Activated CD4-positive, alpha-beta T cell treated with anti-CD3 and anti-CD28 coated beads, Interleukin-2, amount 10 ng/mL, durations not matched to agents 7 days and 5 days (primary cell): Measurements from ENCODE around the gene MS4A18. TPM values are rescaled to one million over a fixed set of nuclear protein-coding genes. Genes with fewer than 3 reads are reported as not detected.
"Not testable (repeated sequence)": the region's sequence is repeated elsewhere in the genome, so short reads cannot be mapped to it uniquely, and the experiment has no call there.

Source experiments
- CTCF ChIA-PET: fragments of 350-600 bp; sonication (Branson Sonifier 250); formaldehyde crosslinking; loops from one replicate; lab custom pipeline; 2021; ENCODE audit warnings: antibody characterized with exemption; lab: Charles Lee
- POLR2A ChIA-PET: fragments of 350-600 bp; sonication (Branson Sonifier 250); formaldehyde crosslinking; loops from one replicate; lab custom pipeline; 2021; ENCODE audit warnings: antibody characterized with exemption; lab: Charles Lee
- DNase-seq: peaks from one replicate; pipeline ENCODE4 v3.0.0-alpha.2; 2020
- H3K27ac Mint-ChIP-seq: one replicate; pipeline ENCODE4 v1.8.0; 2021; ENCODE audit warnings: mild to moderate bottlenecking, moderate library complexity, mixed read lengths
- H3K27me3 Mint-ChIP-seq: one replicate; pipeline ENCODE4 v1.8.0; 2021; ENCODE audit warnings: mixed read lengths
- H3K36me3 Mint-ChIP-seq: one replicate; pipeline ENCODE4 v1.8.0; 2021; ENCODE audit warnings: low read depth, mixed read lengths
- H3K4me1 Mint-ChIP-seq: one replicate; pipeline ENCODE4 v1.8.0; 2021; ENCODE audit warnings: mixed read lengths
- H3K4me3 Mint-ChIP-seq: one replicate; pipeline ENCODE4 v1.8.0; 2021; ENCODE audit warnings: mild to moderate bottlenecking, moderate library complexity, mixed read lengths
- H3K9me3 Mint-ChIP-seq: one replicate; pipeline ENCODE4 v1.8.0; 2021; ENCODE audit warnings: mixed read lengths
- total RNA-seq, 2 experiments: library from RNA; stranded (reverse); gene quantifications; one replicate each; pipeline ENCODE4 v1.2.3, GENCODE V29; 2021

Gene MS4A18
- total RNA-seq, 2 experiments from 2014 or later: not detected

DNA sequence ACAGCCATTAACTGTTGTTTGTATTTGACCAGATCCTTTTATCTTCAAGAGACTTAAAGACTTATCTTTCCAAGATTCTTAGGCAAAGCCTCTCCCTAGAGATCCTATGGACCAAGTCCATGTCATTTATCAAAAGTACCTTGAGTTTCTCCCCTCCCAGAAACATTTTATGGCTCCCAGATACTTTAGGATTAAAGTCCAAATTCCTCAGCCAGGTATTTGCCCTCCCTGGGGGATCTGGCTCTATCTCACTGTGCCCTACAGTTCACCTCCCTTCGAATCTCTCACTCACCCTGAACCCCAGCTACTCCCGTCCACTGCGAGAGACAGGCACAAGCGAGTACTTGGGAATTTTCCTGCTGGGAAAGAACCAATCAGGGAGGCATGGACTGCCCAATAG, 13.2 kb upstream of the MS4A18 start:
- no peaks in the 10 kb centered on the region for H3K4me1 Mint-ChIP-seq
- POLR2A ChIA-PET: no interaction called here
- H3K4me3 Mint-ChIP-seq: no peak overlapping the region
- no peaks in the 10 kb centered on the region for H3K9me3 Mint-ChIP-seq
- no peak overlapping the region for H3K27ac Mint-ChIP-seq
- peaks cover 9% of the 10 kb centered on the region for H3K27me3 Mint-ChIP-seq
- H3K36me3 Mint-ChIP-seq: no peaks in the 10 kb centered on the region
- no peak for DNase-seq
- CTCF ChIA-PET: no interaction called here

GRCh38 chr11:60713423-60713822, 11.1 kb upstream of the MS4A18 start:
- H3K9me3 Mint-ChIP-seq, H3K36me3 Mint-ChIP-seq, POLR2A ChIA-PET, H3K4me3 Mint-ChIP-seq, DNase-seq, H3K4me1 Mint-ChIP-seq, CTCF ChIA-PET, H3K27ac Mint-ChIP-seq, H3K27me3 Mint-ChIP-seq: not testable (repeated sequence)

DNA sequence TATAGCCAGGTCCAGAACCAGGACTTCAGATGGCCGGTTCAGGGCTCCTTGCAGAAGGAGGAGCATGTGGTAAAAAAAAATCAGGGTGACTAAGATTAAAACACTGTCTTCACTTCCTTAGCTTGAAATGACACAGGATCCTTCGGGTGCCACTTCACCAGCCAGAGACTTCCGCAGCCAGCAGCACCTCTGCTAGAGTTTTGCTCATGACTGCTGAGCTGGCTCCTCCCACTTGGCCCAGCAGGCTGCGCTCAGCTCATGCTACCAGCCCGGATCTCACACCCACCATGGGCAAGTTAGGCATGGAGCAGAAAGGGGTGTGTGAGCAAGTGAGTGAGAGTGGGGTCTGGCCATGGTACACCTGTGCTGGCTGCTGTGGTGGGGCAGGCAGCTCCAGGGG, 6.6 kb upstream of the MS4A18 start:
- Mint-ChIP-seq H3K36me3 (no peaks in the 10 kb centered on the region), H3K27me3 (peaks cover 2% of the 10 kb centered on the region), H3K9me3 (no peaks in the 10 kb centered on the region), H3K27ac (no peak overlapping the region), H3K4me3 (no peak overlapping the region), H3K4me1 (no peaks in the 10 kb centered on the region)
- ChIA-PET CTCF (no interaction called here), POLR2A (no interaction called here)
- DNase-seq: no peak

DNA sequence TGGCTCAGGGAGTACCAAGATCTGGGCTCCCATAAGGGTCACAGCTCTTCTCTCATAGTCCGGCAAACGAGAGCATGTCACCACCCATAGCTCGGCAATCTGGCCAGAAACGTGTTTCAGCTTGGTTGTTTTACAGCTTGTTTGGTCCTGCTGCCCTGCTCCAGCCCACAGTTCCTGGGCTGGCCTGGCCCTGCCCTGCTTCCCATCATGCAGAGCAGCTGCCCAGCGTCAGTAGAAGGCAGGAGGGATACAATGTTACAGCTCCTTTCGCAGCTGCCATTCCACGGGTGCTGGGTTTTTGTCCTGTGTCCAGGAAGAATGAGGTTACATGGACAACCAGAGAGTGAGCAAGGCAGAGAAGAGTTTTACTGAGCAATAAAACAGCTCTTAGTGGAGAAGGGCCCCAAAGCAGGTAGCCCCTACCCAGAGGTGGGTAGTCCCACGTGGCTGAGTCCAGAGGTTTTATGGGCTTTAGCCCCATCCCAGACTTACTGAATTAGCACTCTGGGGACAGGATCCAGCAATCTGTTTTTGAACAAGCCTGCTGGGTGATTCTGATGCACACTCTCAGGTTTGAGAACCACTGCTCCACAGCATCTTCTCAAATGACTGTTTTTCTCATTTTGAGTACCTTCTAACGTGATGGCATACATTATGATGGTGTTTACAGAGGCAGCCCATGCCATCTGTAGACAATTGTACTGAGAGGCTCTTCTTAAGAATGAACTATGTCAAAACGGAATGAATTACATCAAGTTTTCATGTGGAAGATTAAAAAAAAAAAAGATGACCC, 5.8 kb upstream of the MS4A18 start:
- ChIA-PET CTCF (no interaction called here), POLR2A (no interaction called here)
- Mint-ChIP-seq H3K9me3 (no peaks in the 10 kb centered on the region), H3K27me3 (peaks cover 2% of the 10 kb centered on the region), H3K36me3 (no peaks in the 10 kb centered on the region), H3K4me3 (no peak overlapping the region), H3K27ac (no peak overlapping the region), H3K4me1 (no peaks in the 10 kb centered on the region)
- no peak for DNase-seq

DNA sequence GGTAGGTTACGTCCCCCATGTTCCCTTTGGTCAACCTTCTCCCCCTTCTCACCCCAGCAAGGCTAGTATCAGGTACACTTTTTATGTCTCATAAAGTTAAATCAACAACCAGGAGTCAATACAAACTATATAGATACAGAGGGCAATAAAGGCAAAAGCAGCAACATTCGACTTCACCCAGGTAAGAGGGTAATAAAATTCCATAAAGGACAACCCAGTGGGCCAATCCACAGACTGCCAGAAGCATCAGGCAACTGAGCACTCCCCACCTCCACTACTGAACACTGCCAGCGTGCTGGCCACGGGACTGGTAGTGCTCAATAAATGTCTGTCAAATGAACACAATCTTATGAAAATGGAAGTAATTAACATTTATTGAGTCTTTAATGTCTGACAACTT, 5.1 kb upstream of the MS4A18 start:
- Mint-ChIP-seq H3K4me3 (no peak overlapping the region), H3K4me1 (no peaks in the 10 kb centered on the region), H3K27me3 (peaks cover 2% of the 10 kb centered on the region), H3K36me3 (no peaks in the 10 kb centered on the region), H3K27ac (no peak overlapping the region), H3K9me3 (no peaks in the 10 kb centered on the region)
- DNase-seq: no peak
- POLR2A ChIA-PET: no interaction called here
- CTCF ChIA-PET: no interaction called here

GRCh38 chr11:60720460-60720859, 4.1 kb upstream of the MS4A18 start:
- Mint-ChIP-seq H3K27ac (no peak overlapping the region), H3K9me3 (no peaks in the 10 kb centered on the region), H3K27me3 (peaks cover 2% of the 10 kb centered on the region), H3K36me3 (no peaks in the 10 kb centered on the region), H3K4me3 (no peak overlapping the region), H3K4me1 (no peaks in the 10 kb centered on the region)
- CTCF ChIA-PET: no interaction called here
- POLR2A ChIA-PET: no interaction called here
- DNase-seq: no peak

DNA sequence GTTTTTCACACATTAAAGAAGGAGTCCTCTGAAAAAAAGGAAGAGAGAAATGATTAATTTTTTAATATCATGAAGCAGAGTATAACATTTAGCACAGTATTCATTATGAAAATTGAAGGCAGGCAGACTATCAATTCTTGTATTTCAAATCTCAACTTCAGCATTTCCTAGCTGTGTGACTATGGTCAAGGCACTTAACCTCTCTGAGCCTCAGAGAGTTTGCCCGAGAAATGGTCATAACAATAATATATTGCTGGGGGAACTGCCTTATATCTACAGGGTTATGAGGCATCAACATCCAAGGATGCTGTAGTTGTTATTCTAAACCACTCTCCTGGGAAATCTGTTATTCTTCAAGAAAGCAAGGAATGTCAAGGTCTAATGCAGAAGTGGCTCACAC, 1.1 kb downstream of the MS4A18 start:
- peaks cover 12% of the 10 kb centered on the region for H3K27me3 Mint-ChIP-seq
- H3K36me3 Mint-ChIP-seq: no peaks in the 10 kb centered on the region
- no peak for DNase-seq
- H3K27ac Mint-ChIP-seq: no peak overlapping the region
- CTCF ChIA-PET: interaction anchor here (0.6 kb wide), 1 partner anchor 403 kb away, joined by 3 read pairs; no protein-coding TSS in a partner anchor
- no peaks in the 10 kb centered on the region for H3K9me3 Mint-ChIP-seq
- H3K4me3 Mint-ChIP-seq: no peak overlapping the region
- POLR2A ChIA-PET: no interaction called here
- no peaks in the 10 kb centered on the region for H3K4me1 Mint-ChIP-seq

DNA sequence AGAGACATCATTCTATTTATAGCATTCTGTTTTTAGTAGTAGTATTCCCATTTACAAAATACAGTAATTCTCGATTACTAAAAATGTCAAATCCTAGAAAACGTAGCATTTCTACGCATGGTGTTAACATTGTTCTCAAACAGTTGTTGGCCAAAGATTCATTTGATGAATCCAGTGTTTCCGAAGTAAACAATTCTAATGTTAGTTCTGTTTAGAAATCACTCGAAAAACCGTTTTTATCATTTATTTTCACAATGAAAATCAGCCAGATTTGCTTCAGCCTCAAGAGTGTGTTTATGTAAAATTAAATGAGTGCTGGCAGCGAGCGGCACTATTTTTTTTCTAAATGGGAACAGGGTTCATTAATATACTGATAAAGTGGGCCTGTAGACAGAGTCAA, 7.1 kb downstream of the MS4A18 start:
- Mint-ChIP-seq H3K27ac (no peak overlapping the region), H3K4me3 (no peak overlapping the region), H3K4me1 (no peaks in the 10 kb centered on the region), H3K36me3 (no peaks in the 10 kb centered on the region), H3K27me3 (peaks cover 10% of the 10 kb centered on the region), H3K9me3 (no peaks in the 10 kb centered on the region)
- ChIA-PET CTCF (no interaction called here), POLR2A (no interaction called here)
- DNase-seq: no peak

DNA sequence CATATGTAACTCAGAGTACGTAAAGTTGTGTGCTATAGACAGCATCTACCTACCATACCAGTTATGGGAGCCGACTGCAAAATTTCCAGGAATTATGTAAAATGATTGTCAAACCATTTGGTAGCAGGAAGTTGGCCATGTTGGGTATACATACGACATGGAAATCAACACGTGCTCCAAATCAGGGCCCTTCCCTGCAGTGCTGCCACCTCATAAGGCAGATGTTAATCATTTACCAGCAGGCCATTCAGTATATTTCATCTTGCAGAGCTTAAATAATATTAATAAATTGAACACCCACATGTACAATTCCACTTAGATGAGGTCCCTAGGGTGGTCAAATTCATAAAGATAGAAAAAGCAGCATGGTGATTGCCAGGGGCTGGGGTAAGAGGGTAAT, 9.8 kb downstream of the MS4A18 start:
- POLR2A ChIA-PET: no interaction called here
- Mint-ChIP-seq H3K36me3 (no peaks in the 10 kb centered on the region), H3K27me3 (peaks cover 4% of the 10 kb centered on the region), H3K4me1 (no peaks in the 10 kb centered on the region), H3K9me3 (no peaks in the 10 kb centered on the region), H3K27ac (no peak overlapping the region), H3K4me3 (no peak overlapping the region)
- CTCF ChIA-PET: no interaction called here
- no peak for DNase-seq

- H3K27me3 Mint-ChIP-seq: peaks cover 8% of the 10 kb centered on the region
- no peaks in the 10 kb centered on the region for H3K9me3 Mint-ChIP-seq
- no peaks in the 10 kb centered on the region for H3K4me1 Mint-ChIP-seq
- ChIA-PET CTCF (no interaction called here), POLR2A (no interaction called here)
- DNase-seq: no peak
- H3K27ac Mint-ChIP-seq: no peak overlapping the region
- H3K4me3 Mint-ChIP-seq: no peak overlapping the region
- no peaks in the 10 kb centered on the region for H3K36me3 Mint-ChIP-seq
These were observed 14.6 kb downstream of the MS4A18 start for GRCh38 chr11:60739114-60739513.

DNA sequence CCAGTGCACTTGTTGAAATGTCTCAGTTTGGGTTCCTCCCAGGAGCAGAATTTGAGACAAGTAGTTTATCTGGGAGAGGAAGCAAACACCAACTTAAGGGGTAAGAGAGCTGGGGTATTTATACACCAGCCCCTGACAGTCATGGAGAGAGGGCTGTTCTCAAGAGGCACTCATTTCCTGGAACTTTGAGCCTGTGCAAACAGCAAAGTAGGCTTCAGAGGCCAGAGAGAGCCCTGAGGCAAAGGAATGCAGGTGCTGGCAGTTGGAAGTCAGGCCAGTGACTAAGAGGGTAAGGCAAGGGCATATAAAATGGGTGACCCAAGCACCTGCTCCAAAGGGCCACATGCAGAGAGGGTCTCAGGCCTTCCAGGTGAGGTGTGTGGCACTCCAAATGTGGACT, 16.1 kb downstream of the MS4A18 start:
- Mint-ChIP-seq H3K9me3 (no peaks in the 10 kb centered on the region), H3K4me3 (no peak overlapping the region), H3K4me1 (no peaks in the 10 kb centered on the region), H3K27ac (no peak overlapping the region), H3K36me3 (no peaks in the 10 kb centered on the region), H3K27me3 (peaks cover 14% of the 10 kb centered on the region)
- ChIA-PET CTCF (no interaction called here), POLR2A (no interaction called here)
- DNase-seq: no peak

DNA sequence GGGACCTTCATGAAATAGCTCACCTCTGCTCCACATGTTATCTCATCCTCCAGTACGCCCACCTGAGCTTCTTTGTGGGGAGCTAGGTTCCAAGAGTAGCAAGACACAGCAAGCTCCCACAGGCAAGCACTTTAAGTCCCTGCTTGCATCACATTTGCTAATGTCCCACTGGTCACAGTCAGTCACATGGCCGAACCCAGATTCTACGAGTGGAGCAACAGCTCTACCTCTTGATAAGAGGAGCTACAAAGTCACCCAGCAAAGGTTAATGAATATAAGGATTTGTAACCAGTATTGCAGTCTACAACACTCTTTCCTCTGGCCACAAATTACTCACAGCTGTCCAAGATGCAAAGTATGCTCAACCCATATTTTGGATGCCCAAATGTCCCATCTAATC, 16.9 kb downstream of the MS4A18 start:
- ChIA-PET POLR2A (no interaction called here), CTCF (no interaction called here)
- no peak for DNase-seq
- no peaks in the 10 kb centered on the region for H3K9me3 Mint-ChIP-seq
- no peaks in the 10 kb centered on the region for H3K4me1 Mint-ChIP-seq
- H3K4me3 Mint-ChIP-seq: no peak overlapping the region
- H3K36me3 Mint-ChIP-seq: no peaks in the 10 kb centered on the region
- H3K27ac Mint-ChIP-seq: no peak overlapping the region
- H3K27me3 Mint-ChIP-seq: peaks cover 14% of the 10 kb centered on the region

DNA sequence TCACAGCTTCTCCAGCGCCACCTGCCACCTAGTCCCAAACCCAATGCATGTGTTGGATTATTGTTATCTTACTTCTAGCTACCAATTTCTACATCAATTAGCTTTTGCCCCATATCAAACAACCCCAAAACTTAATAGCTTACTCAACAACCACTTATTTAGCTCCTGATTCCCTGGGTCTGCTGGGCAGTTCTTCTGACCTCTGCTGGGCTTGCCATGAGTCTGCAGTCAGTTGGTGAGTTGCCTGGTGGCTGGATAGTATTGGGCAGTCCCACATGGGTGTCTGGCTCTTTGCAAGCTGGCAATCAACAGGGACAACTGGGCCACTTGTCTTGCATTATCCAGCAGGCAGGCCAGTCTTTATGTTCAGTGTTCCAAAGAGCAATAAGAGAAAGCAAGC, 18.5 kb downstream of the MS4A18 start:
- Mint-ChIP-seq H3K27me3 (peaks cover 14% of the 10 kb centered on the region), H3K4me1 (no peaks in the 10 kb centered on the region), H3K36me3 (no peaks in the 10 kb centered on the region), H3K4me3 (no peak overlapping the region), H3K9me3 (peaks cover 6% of the 10 kb centered on the region), H3K27ac (no peak overlapping the region)
- no peak for DNase-seq
- ChIA-PET POLR2A (no interaction called here), CTCF (no interaction called here)

- ChIA-PET POLR2A (no interaction called here), CTCF (no interaction called here)
- no peak for DNase-seq
- Mint-ChIP-seq H3K4me3 (no peak overlapping the region), H3K27me3 (peaks cover 14% of the 10 kb centered on the region), H3K4me1 (no peaks in the 10 kb centered on the region), H3K36me3 (no peaks in the 10 kb centered on the region), H3K27ac (no peak overlapping the region), H3K9me3 (peaks cover 6% of the 10 kb centered on the region)
These were observed 19.6 kb downstream of the MS4A18 start for GRCh38 chr11:60744114-60744513.
